ENCODE measurements around the gene LRMDA.

Gene LRMDA

GRCh38 chr10:75425291-75426079, 5.9 kb upstream of the LRMDA start:
- no peak for TF ChIP-seq CTCF (conservative IDR thresholded peaks at IDR 0.05; ENCODE audit: low read depth, low read length)
- H3K4me3 ChIP-seq (ENCODE audit: low read depth, low read length) = no peak overlapping the region
- no peak for DNase-seq (ENCODE audit: low read depth)

GRCh38 chr10:75426880-75427279, 4.5 kb upstream of the LRMDA start:
- no peak for TF ChIP-seq CTCF (conservative IDR thresholded peaks at IDR 0.05; ENCODE audit: low read depth, low read length)
- no peak for DNase-seq (ENCODE audit: low read depth)
- no peak overlapping the region for H3K4me3 ChIP-seq (ENCODE audit: low read depth, low read length)

GRCh38 chr10:75427951-75428350, 3.5 kb upstream of the LRMDA start:
- TF ChIP-seq CTCF (conservative IDR thresholded peaks at IDR 0.05; ENCODE audit: low read depth, low read length) = no peak
- no peak overlapping the region for H3K4me3 ChIP-seq (ENCODE audit: low read depth, low read length)
- no peak for DNase-seq (ENCODE audit: low read depth)

GRCh38 chr10:75428434-75429158, 2.8 kb upstream of the LRMDA start:
- DNase-seq (ENCODE audit: low read depth) = peak; percentile 54
- no peak overlapping the region for H3K4me3 ChIP-seq (ENCODE audit: low read depth, low read length)
- TF ChIP-seq CTCF (conservative IDR thresholded peaks at IDR 0.05; ENCODE audit: low read depth, low read length) = peak; percentile 6

- H3K4me3 ChIP-seq (ENCODE audit: low read depth, low read length) = no peak overlapping the region
- TF ChIP-seq CTCF (conservative IDR thresholded peaks at IDR 0.05; ENCODE audit: low read depth, low read length) = no peak
- DNase-seq (ENCODE audit: low read depth) = no peak
These were observed 2.1 kb upstream of the LRMDA start for GRCh38 chr10:75429159-75429827.

- TF ChIP-seq CTCF (conservative IDR thresholded peaks at IDR 0.05; ENCODE audit: low read depth, low read length) = no peak
- peak; percentile 21 for DNase-seq (ENCODE audit: low read depth)
- H3K4me3 ChIP-seq (ENCODE audit: low read depth, low read length) = no peak overlapping the region
These were observed 1.2 kb upstream of the LRMDA start for GRCh38 chr10:75430000-75430763.
